Activated gamma-delta T cell (primary cell): Measurements from ENCODE around the gene SLC45A1.
"Not testable (repeated sequence)": the region's sequence is repeated elsewhere in the genome, so short reads cannot be mapped to it uniquely, and the experiment has no call there.

ENCODE experiments used
- DNase-seq: peaks from one replicate; lab custom pipeline; 2025; lab: John Stamatoyannopoulos, UW

SLC45A1 gene

DNA sequence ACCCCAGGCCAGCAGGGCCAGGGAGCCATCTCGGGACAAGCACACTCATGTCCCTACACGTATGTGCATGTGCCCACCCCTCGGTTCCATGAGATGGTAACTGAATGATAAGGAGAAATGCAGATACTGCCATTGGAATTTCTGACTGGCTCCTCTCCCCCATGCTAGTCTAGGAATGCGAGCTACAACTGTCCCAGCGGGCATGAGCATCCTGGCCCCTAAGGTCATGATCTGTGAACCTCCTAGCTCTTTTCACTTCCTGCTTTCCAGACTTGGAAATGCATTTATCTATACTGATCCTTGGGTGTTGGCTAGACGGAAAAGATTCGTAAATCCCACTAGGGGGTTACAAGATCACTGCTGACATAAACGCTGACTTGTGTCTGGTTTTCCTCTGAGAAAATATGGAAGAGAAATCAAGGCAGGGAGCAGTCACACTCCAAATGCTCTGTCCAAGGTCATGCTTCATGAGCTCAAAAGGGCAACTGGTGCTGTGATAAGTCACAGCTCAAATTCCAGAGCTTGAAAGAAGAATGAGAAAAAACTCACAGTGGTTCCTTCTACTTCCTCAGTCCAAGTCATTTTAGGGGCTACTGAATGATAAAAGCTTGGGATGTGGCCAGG is 49.8 kb downstream of the SLC45A1 start:
- no peak for DNase-seq

DNA sequence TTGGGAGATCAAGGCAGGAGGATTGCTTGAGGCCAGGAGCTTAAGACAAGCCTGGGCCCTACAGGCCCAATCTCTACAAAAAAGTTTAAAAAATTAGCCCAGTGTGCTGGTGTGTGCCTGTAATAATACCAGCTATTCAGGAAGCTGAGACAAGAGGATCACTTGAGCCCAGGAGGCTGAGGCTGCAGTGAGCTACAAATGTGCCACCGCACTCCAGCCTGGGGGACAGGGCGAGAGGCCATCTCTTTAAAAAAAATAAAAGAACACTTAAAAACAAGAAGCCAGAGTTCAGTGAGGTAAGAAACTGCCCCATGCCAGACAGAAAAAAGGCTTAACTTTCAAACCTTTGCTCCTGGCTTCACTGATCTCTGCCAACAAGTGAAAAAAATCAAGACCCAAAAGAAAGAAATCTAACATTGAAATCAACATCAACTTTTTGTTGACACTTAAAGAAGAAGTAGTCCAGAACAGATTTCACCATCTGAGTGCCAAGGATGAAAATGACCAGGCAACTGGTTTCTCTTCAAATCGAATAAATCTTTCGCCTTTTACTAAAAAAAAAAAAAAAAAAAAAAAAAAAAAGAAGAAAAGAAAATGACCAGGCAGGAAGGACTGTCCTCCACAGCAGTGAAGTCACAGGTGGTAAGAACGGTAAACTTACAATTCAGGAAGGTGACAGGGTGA is 51.2 kb downstream of the SLC45A1 start:
- DNase-seq, result no peak

- DNase-seq, result no peak
These were observed 52.4 kb downstream of the SLC45A1 start for GRCh38 chr1:8370046-8370881.

DNA sequence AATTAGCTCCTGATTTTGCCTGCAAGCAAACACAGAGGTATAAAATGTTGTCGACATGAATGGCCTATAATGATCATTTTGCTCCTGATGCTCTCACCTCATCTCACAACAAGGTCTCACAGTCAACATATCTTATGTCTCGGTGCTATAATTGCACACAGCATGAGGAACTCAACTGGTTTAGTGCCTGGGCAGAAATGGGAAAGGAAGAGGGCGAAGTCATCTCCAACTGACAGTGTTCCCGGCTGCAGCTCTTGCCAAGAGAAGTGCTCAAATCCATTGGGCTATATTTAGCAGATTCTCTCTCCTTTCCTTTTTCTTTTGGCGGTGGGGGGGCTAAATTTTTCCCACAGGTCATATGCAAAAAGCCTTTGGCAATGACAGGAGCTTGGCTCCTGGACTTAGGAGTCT is 53.0 kb downstream of the SLC45A1 start:
- no peak for DNase-seq

- no peak for DNase-seq
These were observed 53.6 kb downstream of the SLC45A1 start for GRCh38 chr1:8371372-8371991.

DNA sequence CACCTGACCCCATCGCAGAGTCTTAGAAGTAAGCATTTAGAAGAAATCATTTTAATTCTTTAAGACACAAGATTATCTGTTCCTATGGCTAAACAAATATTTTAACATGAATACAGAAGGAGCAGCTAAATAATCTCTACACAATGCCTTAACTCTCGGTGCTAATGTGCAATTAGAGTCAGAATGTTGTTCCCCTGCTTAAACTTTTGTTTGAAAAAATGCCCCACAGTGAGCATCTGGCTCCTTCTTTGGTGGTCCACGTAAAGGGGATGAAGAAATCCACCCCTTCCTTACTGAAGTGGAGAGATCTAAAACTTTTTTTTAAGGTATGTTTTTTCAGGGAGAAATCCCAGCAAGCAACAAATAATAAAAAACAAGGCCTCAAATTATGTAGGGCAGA is 55.2 kb downstream of the SLC45A1 start:
- no peak for DNase-seq

DNA sequence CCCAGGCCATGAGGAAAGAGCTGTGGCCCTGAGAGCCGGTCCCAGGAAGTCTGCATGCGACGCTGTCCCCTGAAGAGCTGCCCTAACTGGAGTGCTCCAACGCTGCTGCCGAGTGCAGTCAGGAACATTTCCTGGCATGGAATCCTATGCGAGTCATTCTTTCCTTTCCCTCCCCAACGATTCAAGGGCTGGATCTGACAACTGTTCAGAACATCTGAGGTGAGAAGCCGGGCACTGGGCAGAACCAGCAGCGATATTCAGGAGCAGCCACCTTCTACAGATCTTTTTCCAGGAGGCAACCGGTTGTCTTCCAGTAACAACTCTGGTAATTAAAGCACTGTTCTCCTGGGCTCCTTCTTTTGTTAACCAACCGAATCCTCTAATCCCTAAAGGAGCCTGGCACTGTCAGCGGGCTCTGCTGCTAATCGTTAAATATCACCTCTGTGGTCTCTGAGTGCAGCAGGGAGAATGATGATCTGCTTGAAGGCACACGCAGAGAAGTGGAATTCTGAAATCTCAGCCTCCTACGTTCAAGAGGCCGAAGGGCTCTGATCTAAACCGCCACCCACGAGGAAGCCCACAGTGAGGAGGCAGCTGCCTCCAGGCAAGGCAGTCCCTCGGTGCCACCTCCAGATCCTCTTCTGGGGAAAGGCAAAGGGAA is 55.8 kb downstream of the SLC45A1 start:
- DNase-seq, result no peak

GRCh38 chr1:8374356-8374755 is 56.4 kb downstream of the SLC45A1 start:
- no peak for DNase-seq

DNA sequence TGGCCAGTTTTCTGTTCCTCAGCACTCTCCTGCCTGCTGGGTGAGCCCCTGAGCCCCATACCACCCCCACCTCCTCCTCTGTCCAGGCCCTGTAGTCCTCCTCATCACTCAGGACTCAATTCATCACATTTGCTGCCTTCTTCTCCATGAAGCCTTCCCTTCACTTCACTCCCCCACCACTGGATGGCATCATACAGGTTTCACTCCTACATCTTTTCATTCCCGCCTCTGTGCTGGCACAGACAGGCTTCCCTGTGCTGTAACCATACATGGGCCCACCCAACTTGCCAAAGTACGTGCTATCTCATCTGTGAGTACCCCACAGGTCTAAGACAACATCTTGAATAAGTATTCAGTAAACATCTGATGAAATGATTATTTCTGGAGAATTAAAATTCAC is 56.9 kb downstream of the SLC45A1 start:
- DNase-seq, result no peak

- no peak for DNase-seq
These were observed 58.5 kb downstream of the SLC45A1 start for GRCh38 chr1:8376358-8376840.

DNA sequence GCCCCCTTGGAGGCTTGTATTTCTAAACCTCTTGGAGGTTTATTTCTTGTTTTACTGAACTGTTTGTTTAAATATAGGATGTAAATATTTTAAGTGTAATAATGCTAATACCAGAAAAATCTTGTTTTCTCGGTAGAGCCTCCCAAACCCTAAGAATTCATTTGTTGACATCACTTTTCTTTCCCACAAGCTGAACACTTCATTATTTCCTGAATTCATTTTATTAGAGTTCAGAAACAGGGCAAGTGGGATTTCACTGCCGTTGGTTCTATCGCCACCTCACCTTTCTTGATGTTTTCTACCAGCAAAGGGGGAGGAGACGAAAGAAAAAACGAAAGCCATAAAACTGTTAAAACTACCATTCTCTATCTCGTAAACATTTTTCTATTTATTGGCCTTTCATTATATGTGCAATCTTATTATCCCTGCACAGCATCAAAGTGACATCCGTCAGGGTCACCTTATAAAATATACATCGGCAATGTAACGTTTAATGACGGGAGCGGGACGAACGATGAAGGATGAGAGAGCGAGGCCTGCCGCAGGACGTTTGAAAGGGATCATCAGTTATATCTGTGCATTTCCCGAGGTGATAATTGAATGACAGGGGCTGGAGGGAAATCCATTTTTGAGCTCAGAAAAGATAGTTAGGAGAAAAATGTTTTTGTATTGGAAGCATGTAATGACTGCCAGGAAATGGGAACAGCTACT is 59.5 kb downstream of the SLC45A1 start:
- DNase-seq, result no peak

GRCh38 chr1:8378178-8378577 is 60.3 kb downstream of the SLC45A1 start:
- no peak for DNase-seq

- no peak for DNase-seq
These were observed 61.1 kb downstream of the SLC45A1 start for GRCh38 chr1:8378981-8379470.

DNA sequence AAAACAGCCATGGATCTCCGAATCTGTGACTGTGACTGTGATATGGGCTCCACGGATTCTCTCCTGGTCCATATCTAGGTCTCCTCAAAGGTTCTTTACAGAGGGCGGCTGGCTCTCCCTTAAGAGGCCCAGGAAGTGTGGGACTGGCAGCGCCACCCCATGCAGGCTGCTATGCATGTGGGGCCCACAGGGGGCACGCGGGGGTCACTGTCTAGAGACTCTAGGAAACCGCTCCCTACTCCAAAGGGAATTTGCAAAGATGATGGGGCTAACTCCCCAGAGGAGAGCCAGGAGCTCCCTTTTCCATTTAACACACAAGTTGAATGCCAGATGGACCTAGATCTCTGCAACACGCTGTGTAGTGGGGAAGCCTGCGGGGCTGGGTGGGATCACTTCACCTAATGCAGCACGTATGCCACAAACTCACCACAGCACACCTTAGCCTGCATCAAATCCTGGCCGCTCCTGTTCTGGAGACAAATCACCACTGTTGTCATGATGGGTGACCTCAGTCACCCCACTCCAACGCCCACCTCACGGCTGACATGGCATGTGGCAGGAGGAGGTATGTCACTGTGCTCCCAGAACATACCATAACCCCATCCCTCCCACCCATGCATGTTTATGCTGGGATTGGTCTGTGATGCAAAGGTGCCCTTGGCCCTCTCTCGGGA is 61.7 kb downstream of the SLC45A1 start:
- no peak for DNase-seq

DNA sequence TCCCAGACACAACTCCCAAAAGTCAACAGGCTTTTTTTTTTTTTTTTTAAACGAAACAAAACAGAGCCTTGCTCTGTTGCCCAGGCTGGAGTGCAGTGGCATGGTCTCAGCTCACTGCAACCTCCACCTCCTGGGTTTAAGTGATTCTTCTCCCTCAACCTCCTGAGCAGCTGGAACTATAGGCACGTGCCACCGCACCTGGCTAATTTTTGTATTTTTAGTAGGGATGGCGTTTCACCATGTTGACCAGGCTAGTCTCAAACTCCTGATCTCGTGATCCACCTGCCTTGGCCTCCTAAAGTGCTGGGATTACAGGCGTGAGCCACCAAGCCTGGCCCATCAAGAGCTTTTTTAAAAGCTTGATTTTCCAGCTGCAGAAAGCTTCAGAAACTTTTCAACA is 62.4 kb downstream of the SLC45A1 start:
- DNase-seq, result not testable (repeated sequence)

DNA sequence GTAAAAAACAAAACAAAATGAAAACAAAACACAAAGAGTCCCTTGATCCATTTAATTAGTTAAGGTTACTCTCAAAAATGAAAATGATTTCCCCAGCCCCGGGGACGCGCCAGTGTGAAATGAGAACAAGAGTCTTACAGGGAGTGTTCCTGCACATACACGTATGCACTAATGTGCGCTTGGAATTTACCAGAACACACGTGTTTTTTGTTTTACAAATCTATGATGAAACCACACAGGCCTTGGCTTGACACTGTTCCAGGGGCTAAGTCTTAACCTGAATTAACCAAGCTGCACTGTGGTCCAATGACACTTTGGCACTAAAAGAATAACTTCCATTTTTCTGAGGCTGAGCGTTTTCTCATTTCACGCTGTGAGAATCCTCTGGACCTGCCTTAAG is 63.7 kb downstream of the SLC45A1 start:
- no peak for DNase-seq

GRCh38 chr1:8382051-8382505 is 64.2 kb downstream of the SLC45A1 start:
- DNase-seq, result no peak

DNA sequence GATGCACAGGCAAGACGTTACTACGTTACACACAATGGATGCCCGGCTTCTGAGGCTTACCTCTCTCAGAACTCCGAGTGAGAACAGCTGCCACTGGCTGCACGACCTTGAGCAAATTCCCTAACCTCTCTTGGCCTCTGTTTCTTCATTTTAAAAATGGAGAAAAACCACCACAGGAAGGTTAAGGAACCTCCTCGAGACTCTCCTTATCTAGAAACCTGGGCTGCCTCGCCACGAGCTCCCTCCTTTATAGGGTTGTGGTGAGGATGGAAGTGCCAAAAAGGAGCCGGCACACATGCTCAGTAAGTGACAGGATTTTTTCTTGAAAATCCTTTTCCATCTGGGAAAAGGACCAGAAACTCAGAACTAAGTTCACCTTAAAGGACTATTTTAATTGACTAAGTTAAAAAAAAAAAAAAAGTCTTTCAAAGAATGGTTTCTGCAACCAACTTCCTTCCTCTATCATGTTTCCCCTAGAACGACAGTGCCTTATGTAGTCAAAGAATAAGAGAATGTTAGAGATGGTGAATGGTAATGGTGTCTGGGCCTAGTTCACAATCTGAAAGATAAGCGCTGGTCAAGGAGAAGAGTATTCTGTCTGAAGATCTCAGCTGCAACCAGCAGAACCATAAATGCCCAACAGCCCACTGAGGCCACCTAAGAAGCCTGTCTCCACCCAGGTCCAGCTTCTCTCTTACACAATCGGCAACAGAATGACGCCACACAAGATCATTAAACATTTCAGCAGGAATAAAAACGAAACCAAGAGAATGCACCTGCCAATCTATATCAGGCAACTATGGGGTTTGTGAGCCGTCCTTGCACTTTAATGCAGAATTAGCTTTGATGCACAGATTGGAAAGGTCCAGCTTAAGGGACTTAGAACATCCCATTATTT is 64.9 kb downstream of the SLC45A1 start:
- no peak for DNase-seq

GRCh38 chr1:8384088-8384487 is 66.2 kb downstream of the SLC45A1 start:
- DNase-seq, result no peak
